Trophoblast cell (in vitro differentiated cells and primary cell): Measurements from ENCODE around the gene LRMDA.

Source experiments
- DNase-seq, 2 donors: peaks; one replicate each; pipeline ENCODE4 v3.0.0-alpha.2; 2016
- H2AFZ ChIP-seq: 2 replicates; pipeline ENCODE4 v1.6.1; 2013; ENCODE audit warnings: low read length, moderate library complexity, mild to moderate bottlenecking; ENCODE audit not compliant: insufficient read depth, poor library complexity
- H2AK5ac ChIP-seq: 2 replicates; pipeline ENCODE4 v1.6.1; 2013; ENCODE audit warnings: mild to moderate bottlenecking, low read length
- H2BK120ac ChIP-seq: 2 replicates; pipeline ENCODE4 v1.6.1; 2013; ENCODE audit warnings: low read length, mild to moderate bottlenecking, moderate library complexity; ENCODE audit not compliant: insufficient read depth, poor library complexity
- H2BK12ac ChIP-seq: 2 replicates; pipeline ENCODE4 v1.6.1; 2013; ENCODE audit warnings: mild to moderate bottlenecking, low read length, moderate library complexity
- H2BK5ac ChIP-seq: 2 replicates; pipeline ENCODE4 v1.6.1; 2013; ENCODE audit warnings: low read length, low read depth, moderate library complexity, mild to moderate bottlenecking; ENCODE audit not compliant: poor library complexity
- H3K14ac ChIP-seq: 2 replicates; pipeline ENCODE4 v1.6.1; 2013; ENCODE audit warnings: mild to moderate bottlenecking, low read length
- H3K18ac ChIP-seq: 2 replicates; pipeline ENCODE4 v1.6.1; 2013; ENCODE audit warnings: mild to moderate bottlenecking, low read length
- H3K23ac ChIP-seq: 2 replicates; pipeline ENCODE4 v1.6.1; 2013; ENCODE audit warnings: low read length
- H3K27ac ChIP-seq: 2 replicates; pipeline ENCODE4 v1.5.1; 2013; ENCODE audit warnings: low read depth, mild to moderate bottlenecking, inconsistent platforms, low read length, moderate library complexity
- H3K27me3 ChIP-seq: 2 replicates; pipeline ENCODE4 v1.6.1; 2013; ENCODE audit warnings: inconsistent platforms, mild to moderate bottlenecking, low read length, moderate library complexity; ENCODE audit not compliant: insufficient read depth
- H3K36me3 ChIP-seq, 2 experiments: 1 replicate in 1 of 2; 2 replicates in 1 of 2; pipeline ENCODE4 v1.6.1; 2013; ENCODE audit warnings: low read length in 2 of 2, mild to moderate bottlenecking in 2 of 2, moderate library complexity in 1 of 2; ENCODE audit not compliant: insufficient read depth in 2 of 2, control insufficient read depth in 1 of 2
- H3K4ac ChIP-seq: 2 replicates; pipeline ENCODE4 v1.6.1; 2013; ENCODE audit warnings: low read depth, mild to moderate bottlenecking, low read length, moderate library complexity
- H3K4me1 ChIP-seq, 2 experiments: 1 replicate in 1 of 2; 2 replicates in 1 of 2; pipeline ENCODE4 v1.6.1; 2013; ENCODE audit warnings: low read length in 2 of 2, mild to moderate bottlenecking in 2 of 2, moderate library complexity in 1 of 2; ENCODE audit not compliant: insufficient read depth in 2 of 2, control insufficient read depth in 1 of 2
- H3K4me2 ChIP-seq: 2 replicates; pipeline ENCODE4 v1.6.1; 2013; ENCODE audit warnings: inconsistent platforms, mild to moderate bottlenecking, low read length, moderate library complexity
- H3K4me3 ChIP-seq: 2 replicates; pipeline ENCODE4 v1.5.1; 2013; ENCODE audit warnings: mild to moderate bottlenecking, low read depth, low read length, inconsistent platforms
- H3K79me1 ChIP-seq: one replicate; pipeline ENCODE4 v1.6.1; 2013; ENCODE audit warnings: low read length
- H3K79me2 ChIP-seq: 2 replicates; pipeline ENCODE4 v1.6.1; 2013; ENCODE audit warnings: low read length, mild to moderate bottlenecking; ENCODE audit not compliant: control insufficient read depth, insufficient read depth, poor library complexity
- H3K9ac ChIP-seq: 2 replicates; pipeline ENCODE4 v1.6.1; 2013; ENCODE audit warnings: mild to moderate bottlenecking, low read length
- H3K9me3 ChIP-seq: 2 replicates; pipeline ENCODE4 v1.6.1; 2013; ENCODE audit warnings: low read depth, mild to moderate bottlenecking, control low read depth, inconsistent platforms, low read length; ENCODE audit not compliant: insufficient read depth
- H4K12ac ChIP-seq: 2 replicates; pipeline ENCODE4 v1.6.1; 2013; ENCODE audit warnings: low read depth, mild to moderate bottlenecking, low read length, moderate library complexity
- H4K8ac ChIP-seq: 2 replicates; pipeline ENCODE4 v1.6.1; 2013; ENCODE audit warnings: low read depth, mild to moderate bottlenecking, low read length, moderate library complexity
- H4K91ac ChIP-seq: one replicate; pipeline ENCODE4 v1.6.1; 2013; ENCODE audit warnings: low read depth, mild to moderate bottlenecking, low read length, moderate library complexity
- WGBS: extraction: QIAGEN DNeasy Blood & Tissue Kit; methylation state at CpG from one replicate; pipeline ENCODE4 v1.1.7; 2013; ENCODE audit warnings: missing lambda C conversion rate; ENCODE audit not compliant: insufficient read length, insufficient coverage; ENCODE audit errors: extremely low coverage; 5-methylcytosine and 5-hydroxymethylcytosine counted together

LRMDA gene

DNA sequence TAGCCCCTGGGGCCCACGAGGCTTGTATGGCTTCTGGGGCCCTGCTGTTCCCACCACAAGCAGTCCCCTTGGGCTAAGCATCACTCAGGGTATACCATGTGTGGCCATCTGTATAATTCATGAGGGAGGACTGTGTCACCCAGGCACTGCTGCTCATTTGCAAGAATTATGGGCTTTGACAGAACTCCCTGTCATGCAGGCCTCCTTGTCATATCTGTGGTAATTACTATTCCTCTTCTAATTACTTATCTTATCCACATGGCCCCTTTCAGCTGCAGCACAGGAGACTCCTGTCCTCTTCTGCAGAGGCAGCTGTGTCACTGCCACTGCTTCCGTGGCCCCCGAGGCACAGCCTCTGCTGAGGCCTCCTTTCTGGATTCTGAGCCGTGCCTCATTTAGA lies 46.3 kb downstream of the LRMDA start:
- H3K4me3 ChIP-seq, result no peak overlapping the region
- H4K8ac ChIP-seq, result no peak overlapping the region
- H2BK5ac ChIP-seq, result no peak overlapping the region
- no CpG with 5 or more reads among the region's 4 CpGs for WGBS
- no peaks in the 10 kb centered on the region for H3K79me1 ChIP-seq
- H3K9me3 ChIP-seq, result no peaks in the 10 kb centered on the region
- H2BK12ac ChIP-seq, result no peak overlapping the region
- no peaks in the 10 kb centered on the region for H3K79me2 ChIP-seq
- no peak overlapping the region for H3K4ac ChIP-seq
- no peak overlapping the region for H4K12ac ChIP-seq
- H3K9ac ChIP-seq, result no peak overlapping the region
- no peak overlapping the region for H3K23ac ChIP-seq
- no peak overlapping the region for H3K27ac ChIP-seq
- H3K14ac ChIP-seq, result no peak overlapping the region
- H3K18ac ChIP-seq, result no peak overlapping the region
- no peak overlapping the region for H2AFZ ChIP-seq
- DNase-seq, result no peak
- no peak overlapping the region for H2AK5ac ChIP-seq
- H4K91ac ChIP-seq, result no peak overlapping the region
- no peaks in the 10 kb centered on the region for H3K4me1 ChIP-seq
- H2BK120ac ChIP-seq, result no peak overlapping the region
- H3K36me3 ChIP-seq, result no peaks in the 10 kb centered on the region
- H3K4me2 ChIP-seq, result no peak overlapping the region
- H3K27me3 ChIP-seq, result no peaks in the 10 kb centered on the region

DNA sequence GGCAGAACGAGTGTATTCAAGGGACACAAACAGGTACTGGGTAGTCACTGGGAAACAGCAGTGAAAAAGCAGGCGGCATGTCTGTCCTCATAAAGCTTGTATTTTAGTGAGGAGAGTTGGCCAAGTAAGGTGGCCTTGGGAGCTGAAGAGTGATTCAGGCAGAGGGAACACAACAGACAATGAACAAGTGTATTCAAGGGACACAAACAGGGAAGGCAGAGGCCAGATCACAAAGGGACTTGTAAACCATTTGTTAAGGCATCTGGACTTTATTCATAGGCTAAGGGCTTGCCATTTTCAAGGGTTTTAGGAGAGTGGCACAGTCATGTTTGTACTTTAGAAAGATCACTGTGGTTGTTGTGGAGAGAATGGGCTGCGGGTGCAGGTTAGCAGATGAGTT lies 49.0 kb downstream of the LRMDA start:
- Histone ChIP-seq H3K23ac (no peak overlapping the region), H3K14ac (no peak overlapping the region), H2BK12ac (no peak overlapping the region), H3K4ac (no peak overlapping the region), H3K9ac (no peak overlapping the region), H4K8ac (no peak overlapping the region), H3K79me1 (no peaks in the 10 kb centered on the region), H3K27me3 (no peaks in the 10 kb centered on the region), H3K79me2 (no peaks in the 10 kb centered on the region), H4K12ac (no peak overlapping the region), H3K4me2 (no peak overlapping the region), H3K36me3 (no peaks in the 10 kb centered on the region), H3K4me1 (no peaks in the 10 kb centered on the region), H3K9me3 (no peaks in the 10 kb centered on the region), H2BK5ac (no peak overlapping the region), H3K4me3 (no peak overlapping the region), H2BK120ac (no peak overlapping the region), H4K91ac (no peak overlapping the region), H2AK5ac (no peak overlapping the region), H3K27ac (no peak overlapping the region), H3K18ac (no peak overlapping the region), H2AFZ (no peak overlapping the region)
- WGBS, result no CpG with 5 or more reads among the region's 3 CpGs
- no peak for DNase-seq

DNA sequence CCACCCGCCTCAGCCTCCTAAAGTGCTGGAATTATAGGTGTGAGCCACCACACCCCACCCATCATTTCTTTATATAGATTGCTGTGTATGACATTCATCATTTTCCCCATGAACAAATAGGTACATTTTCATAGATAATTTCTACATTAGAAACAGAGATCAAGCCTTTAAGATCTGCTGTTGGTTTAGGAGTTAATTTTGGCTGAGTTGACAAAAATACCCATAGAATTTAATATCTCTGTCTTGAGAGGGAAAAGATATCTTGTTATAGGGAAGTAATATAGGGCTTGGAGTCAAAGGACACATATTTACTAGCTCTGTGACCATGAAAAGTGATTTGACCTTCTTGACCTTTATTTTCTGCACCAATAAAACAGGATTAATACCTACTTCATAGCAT lies 51.8 kb downstream of the LRMDA start:
- H3K79me1 ChIP-seq, result no peaks in the 10 kb centered on the region
- H2AFZ ChIP-seq, result no peak overlapping the region
- no peaks in the 10 kb centered on the region for H3K79me2 ChIP-seq
- no peak for DNase-seq
- H2BK5ac ChIP-seq, result no peak overlapping the region
- H2BK12ac ChIP-seq, result no peak overlapping the region
- H3K27ac ChIP-seq, result no peak overlapping the region
- no CpG with 5 or more reads among the region's 1 CpG for WGBS
- no peaks in the 10 kb centered on the region for H3K9me3 ChIP-seq
- no peak overlapping the region for H3K23ac ChIP-seq
- no peak overlapping the region for H3K4me3 ChIP-seq
- no peak overlapping the region for H2BK120ac ChIP-seq
- no peak overlapping the region for H4K12ac ChIP-seq
- no peak overlapping the region for H3K18ac ChIP-seq
- H3K14ac ChIP-seq, result no peak overlapping the region
- H4K8ac ChIP-seq, result no peak overlapping the region
- H3K4me1 ChIP-seq, result no peaks in the 10 kb centered on the region
- H3K27me3 ChIP-seq, result no peaks in the 10 kb centered on the region
- H3K4ac ChIP-seq, result no peak overlapping the region
- no peaks in the 10 kb centered on the region for H3K36me3 ChIP-seq
- no peak overlapping the region for H4K91ac ChIP-seq
- H3K4me2 ChIP-seq, result no peak overlapping the region
- H3K9ac ChIP-seq, result no peak overlapping the region
- H2AK5ac ChIP-seq, result no peak overlapping the region

DNA sequence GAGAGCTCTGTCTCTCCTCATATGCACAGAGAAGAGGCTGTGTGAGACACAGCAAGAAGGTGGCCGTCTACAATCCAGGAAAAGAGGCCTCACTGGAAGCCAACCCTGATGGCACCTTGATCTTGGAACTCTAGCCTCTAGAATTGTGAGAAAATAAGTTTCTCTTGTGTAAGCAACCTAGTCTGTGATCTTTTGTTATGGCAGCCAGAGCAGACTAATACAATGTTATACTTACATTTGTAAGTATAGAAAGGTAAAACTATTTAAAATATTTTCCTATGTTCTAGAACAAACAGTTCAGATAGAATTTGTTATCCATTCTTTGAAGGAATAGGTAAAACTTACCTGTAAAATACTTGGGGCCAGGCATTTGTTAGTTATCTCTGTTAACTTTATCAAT lies 53.3 kb downstream of the LRMDA start:
- H3K9me3 ChIP-seq, result no peaks in the 10 kb centered on the region
- no peaks in the 10 kb centered on the region for H3K79me2 ChIP-seq
- no peak overlapping the region for H3K4ac ChIP-seq
- H2BK5ac ChIP-seq, result no peak overlapping the region
- H3K27me3 ChIP-seq, result no peaks in the 10 kb centered on the region
- no peak overlapping the region for H2BK120ac ChIP-seq
- no peak overlapping the region for H3K14ac ChIP-seq
- no peak overlapping the region for H4K12ac ChIP-seq
- DNase-seq, result no peak
- H3K4me1 ChIP-seq, result no peaks in the 10 kb centered on the region
- H2AFZ ChIP-seq, result no peak overlapping the region
- H4K8ac ChIP-seq, result no peak overlapping the region
- H3K18ac ChIP-seq, result no peak overlapping the region
- no peak overlapping the region for H4K91ac ChIP-seq
- H3K36me3 ChIP-seq, result no peaks in the 10 kb centered on the region
- H2AK5ac ChIP-seq, result no peak overlapping the region
- H3K9ac ChIP-seq, result no peak overlapping the region
- H3K79me1 ChIP-seq, result no peaks in the 10 kb centered on the region
- no peak overlapping the region for H2BK12ac ChIP-seq
- H3K23ac ChIP-seq, result no peak overlapping the region
- no peak overlapping the region for H3K27ac ChIP-seq
- H3K4me2 ChIP-seq, result no peak overlapping the region
- H3K4me3 ChIP-seq, result no peak overlapping the region
- WGBS, result no CpG with 5 or more reads among the region's 1 CpG
